CD4-positive, alpha-beta T cell treated with Interleukin-21 for 1 hour (primary cell): Measurements from ENCODE around the gene KIAA0232.

ENCODE experiments used
- DNase-seq: peaks from one replicate; pipeline ENCODE4 v3.0.0-alpha.2; 2020

KIAA0232 gene, protein sequence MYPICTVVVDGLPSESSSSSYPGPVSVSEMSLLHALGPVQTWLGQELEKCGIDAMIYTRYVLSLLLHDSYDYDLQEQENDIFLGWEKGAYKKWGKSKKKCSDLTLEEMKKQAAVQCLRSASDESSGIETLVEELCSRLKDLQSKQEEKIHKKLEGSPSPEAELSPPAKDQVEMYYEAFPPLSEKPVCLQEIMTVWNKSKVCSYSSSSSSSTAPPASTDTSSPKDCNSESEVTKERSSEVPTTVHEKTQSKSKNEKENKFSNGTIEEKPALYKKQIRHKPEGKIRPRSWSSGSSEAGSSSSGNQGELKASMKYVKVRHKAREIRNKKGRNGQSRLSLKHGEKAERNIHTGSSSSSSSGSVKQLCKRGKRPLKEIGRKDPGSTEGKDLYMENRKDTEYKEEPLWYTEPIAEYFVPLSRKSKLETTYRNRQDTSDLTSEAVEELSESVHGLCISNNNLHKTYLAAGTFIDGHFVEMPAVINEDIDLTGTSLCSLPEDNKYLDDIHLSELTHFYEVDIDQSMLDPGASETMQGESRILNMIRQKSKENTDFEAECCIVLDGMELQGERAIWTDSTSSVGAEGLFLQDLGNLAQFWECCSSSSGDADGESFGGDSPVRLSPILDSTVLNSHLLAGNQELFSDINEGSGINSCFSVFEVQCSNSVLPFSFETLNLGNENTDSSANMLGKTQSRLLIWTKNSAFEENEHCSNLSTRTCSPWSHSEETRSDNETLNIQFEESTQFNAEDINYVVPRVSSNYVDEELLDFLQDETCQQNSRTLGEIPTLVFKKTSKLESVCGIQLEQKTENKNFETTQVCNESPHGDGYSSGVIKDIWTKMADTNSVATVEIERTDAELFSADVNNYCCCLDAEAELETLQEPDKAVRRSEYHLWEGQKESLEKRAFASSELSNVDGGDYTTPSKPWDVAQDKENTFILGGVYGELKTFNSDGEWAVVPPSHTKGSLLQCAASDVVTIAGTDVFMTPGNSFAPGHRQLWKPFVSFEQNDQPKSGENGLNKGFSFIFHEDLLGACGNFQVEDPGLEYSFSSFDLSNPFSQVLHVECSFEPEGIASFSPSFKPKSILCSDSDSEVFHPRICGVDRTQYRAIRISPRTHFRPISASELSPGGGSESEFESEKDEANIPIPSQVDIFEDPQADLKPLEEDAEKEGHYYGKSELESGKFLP (N-terminal part only)

GRCh38 chr4:6782147-6782845 is at the start of gene KIAA0232:
Gene KIAA0232, plus strand, starts transcription at chr4:6782727. Its CDS starts 41,727 bp downstream, at chr4:6824454.
- peak; percentile 93 for DNase-seq

DNA sequence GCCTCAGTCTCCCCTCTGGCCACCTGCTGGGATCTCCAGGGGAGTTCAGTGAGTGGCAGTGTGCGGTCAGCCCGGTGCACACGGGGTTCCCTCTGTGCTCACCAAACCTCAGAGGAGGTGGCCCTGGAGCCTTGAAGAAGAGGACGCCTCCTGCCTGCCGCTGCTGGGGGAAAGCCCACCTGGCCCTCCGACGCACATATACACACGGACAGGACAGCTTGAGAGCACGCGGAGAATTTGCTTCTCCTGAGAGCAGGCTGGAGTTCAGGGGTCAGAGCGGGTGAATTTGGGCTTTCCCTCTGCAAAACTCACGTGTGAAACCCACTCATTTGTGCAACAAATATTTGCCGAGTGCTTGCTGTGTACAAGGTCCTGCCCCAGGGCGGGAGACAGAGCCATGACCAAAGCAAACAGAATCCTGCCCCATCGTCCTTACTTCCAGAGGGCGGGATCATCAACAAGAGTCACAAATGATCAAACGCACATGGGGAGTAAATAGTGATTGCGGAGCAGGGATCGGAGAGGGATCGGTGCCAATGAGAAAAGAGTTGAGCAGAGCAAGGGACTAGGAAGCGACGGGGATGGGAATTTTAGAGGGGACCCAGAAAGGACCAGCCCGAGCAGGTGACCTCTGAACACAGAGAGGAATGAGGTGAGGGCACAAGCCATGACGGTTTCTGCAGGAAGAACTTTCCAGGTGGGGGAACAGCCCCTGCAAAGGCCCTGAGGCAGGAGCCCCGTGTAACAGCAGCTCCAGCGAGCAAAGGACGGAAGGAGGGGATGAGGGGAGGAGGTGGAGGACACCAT is 49.0 kb upstream of the KIAA0232 start:
- DNase-seq = no peak

- no peak for DNase-seq
Observed at GRCh38 chr4:6734165-6734786, 48.3 kb upstream of the KIAA0232 start.

DNA sequence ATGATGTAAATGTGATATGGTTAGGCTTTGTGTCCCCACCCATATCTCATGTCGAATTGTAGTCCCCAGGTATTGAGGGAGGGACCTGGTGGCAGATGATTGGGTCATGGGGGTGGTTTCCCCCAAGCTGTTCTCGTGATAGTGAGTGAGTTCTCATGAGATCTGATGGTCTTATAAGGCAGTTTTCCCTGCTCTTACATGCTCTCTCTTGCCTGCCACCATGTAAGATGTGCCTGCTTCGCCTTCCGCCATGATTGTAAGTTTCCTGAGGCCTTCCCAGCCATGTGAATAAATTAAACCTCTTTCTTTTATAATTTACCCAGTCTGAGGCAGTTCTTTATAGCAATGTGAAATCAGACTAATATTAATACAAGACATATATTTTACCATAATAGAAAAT is 42.6 kb upstream of the KIAA0232 start:
- DNase-seq = no peak

GRCh38 chr4:6740347-6740746 is 42.2 kb upstream of the KIAA0232 start:
- no peak for DNase-seq

GRCh38 chr4:6742507-6742906 is 40.0 kb upstream of the KIAA0232 start:
- no peak for DNase-seq

DNA sequence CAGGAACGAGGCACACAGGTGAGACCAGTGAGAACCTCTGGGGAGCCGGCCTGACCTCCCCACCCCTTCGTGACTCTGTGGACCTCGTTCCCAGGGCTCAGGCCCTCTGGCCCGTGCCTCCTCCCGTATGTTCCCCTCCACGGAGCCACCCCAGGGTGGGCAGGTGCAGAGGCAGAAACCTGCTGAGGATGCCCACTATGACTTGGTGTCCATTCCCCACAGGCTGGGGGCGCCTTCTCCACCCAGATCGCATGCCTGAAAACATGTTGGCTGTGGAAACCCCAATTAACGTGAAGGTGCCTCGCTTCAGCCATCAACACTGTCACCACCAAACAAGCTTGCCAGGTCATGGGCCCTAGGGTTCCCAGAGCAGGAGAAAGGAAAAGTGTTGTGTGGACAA is 39.5 kb upstream of the KIAA0232 start:
- DNase-seq = no peak

GRCh38 chr4:6746721-6747293 is 35.7 kb upstream of the KIAA0232 start:
- no peak for DNase-seq

DNA sequence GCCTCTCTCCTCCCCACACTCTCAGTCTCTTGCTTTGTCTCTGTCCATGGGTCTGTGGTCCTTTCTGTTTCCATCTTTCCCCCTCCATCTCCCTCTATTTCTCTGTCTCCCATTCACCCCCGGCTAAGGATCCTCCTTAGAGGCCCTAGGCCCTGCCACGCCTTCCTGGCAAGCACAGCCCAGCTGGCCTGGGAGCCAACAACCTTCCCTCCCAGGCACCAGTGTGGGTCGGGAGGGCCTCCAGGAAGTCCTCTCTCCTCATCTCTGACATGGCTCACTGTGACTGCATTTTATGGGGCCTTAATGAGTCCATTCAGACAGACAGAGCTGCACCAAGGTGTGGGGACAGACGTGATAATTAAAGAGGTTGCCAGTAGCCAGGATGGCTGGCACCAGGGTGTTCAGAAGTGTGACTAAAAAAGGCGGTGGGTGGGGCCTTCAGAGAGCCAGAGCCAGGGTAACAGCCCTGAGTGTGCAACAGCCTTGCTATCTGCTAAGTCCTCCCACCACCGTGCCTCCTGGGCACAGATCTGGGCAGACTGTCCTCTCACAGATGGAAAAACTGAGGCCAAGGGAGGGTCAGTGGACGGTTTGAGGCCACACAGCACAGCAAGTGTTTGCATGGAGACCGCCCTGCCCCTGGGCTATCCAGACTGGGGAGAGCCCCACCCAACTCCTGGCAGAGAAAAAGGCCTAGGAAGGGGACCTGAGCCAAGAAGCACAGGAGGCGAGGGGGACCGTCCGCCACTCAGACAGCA is 35.1 kb upstream of the KIAA0232 start:
- DNase-seq = no peak

- no peak for DNase-seq
Observed at GRCh38 chr4:6748286-6748685, 34.2 kb upstream of the KIAA0232 start.

DNA sequence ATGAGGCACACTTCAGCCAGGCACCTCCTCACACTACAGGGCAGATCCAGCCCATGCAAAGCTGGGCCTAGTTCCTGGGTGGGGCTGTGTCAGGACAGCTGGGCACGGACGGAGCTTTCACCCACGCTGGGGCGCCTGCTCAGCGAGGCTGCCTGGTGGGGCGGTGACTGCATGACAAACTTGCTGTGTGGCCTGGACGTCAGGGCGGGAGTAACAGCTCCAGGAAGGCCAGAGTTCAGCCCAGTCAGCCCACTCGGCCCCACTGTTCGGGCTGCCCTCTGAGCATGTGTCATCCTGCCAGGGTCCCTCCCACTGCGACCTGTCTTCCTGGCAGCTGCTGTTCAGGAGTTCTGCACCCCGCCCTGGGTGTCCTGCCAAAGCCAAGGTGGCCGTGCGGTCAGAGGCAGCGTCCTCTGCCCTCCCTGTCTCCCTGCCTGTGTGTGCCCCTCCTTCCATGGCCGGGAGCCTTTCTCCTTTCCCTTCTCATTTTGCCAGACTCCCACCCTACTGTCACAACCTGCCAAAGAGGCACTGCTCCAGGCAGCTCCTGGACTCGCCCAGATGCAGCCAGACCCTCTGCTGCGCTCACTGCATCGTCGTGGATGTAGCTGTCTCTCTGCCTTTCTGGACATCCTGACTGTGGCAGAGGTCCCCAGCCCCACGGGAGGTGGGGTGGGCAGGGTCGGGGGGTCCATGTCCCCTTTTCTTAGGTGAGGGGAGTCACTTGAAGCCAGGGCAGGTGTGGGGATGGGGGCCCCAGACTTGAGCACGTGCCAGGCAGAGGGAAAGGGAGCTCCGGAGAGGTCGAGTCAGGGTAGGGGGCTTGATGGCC is 33.0 kb upstream of the KIAA0232 start:
- DNase-seq = no peak

- DNase-seq = no peak
Observed at GRCh38 chr4:6750286-6751221, 32.0 kb upstream of the KIAA0232 start.

DNA sequence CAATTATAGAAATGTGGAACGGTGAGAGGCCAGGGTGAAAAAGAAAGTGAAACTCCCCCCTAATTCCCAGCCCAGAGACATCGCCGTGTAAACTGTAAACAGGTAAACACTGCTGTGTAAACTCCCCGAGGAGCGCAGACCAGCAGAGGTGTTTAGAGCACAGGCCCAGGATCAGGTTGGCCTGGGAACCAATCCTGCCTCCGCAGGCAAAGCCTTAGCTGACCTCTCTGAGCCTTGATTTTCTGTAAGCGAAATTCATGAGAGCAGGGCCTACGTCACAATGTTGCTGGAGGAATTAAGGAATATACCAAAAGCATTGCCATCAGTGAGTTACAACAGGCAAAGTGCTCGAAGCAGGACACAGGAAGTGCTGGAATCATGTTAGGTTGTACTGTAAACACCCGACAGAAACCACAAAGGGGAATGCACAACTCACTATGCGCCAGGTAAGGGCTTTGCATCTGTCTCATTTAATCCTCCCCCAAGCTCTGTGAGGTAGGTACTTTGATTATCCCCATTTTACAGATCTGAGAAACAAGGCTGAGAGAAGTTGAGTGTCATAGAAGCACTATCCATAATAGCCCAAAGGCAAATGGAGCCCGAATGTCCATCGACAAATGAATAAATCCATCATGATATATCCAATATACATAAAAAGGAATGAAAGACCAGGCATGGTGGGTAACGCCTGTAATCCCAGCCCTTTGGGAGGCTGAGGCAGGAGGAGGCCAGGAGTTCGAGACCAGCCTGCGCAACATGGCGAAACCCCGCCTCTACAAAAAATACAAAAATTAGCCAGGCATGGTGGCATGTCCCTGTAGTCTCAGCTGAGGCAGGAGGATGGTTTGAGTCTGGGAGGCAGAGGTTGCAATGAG is 30.7 kb upstream of the KIAA0232 start:
- no peak for DNase-seq

- no peak for DNase-seq
Observed at GRCh38 chr4:6752486-6752829, 30.1 kb upstream of the KIAA0232 start.

GRCh38 chr4:6753103-6753560 is 29.4 kb upstream of the KIAA0232 start:
- no peak for DNase-seq

GRCh38 chr4:6753891-6754290 is 28.6 kb upstream of the KIAA0232 start:
- no peak for DNase-seq

DNA sequence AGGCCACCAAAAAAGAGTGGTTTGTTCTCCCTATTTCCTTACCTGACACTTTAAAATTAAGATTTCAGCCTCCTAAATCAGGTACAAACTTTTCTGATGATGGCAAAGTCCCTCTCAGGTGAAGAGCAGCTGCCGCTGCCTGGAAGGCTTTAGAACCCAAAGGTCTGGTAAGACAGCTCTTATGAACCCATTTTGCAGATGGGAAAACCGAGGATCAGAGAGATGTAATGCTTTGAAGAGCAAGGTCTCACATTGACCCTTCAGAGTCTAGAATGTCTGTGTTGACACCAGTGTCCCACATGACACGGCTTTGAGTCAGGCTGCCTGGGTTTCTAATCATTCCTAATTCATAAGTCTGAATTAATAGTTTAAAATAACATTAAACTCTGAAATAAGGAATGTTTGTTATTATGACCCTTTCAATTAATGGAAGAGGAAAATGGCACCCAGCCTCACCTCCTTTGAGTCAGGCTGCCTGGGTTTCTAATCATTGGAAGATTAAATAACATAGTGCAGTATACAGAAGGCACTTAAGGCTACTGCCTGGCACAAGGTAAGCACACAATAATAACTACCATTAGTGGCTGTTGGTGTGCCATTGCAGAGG is 27.9 kb upstream of the KIAA0232 start:
- no peak for DNase-seq
